ENCODE data around the gene PRPS2.

GRCh38 chrX:12751887-12752286 lies 39.3 kb upstream of the PRPS2 start:
- TF ChIP-seq REST (IDR thresholded peaks at IDR 0.05; ENCODE audit: borderline replicate concordance): no peak
- TF ChIP-seq CTCF (IDR thresholded peaks at IDR 0.05; ENCODE audit: poor library complexity, severe bottlenecking): no peak
- no peak for TF ChIP-seq EZH2 (IDR thresholded peaks at IDR 0.05; ENCODE audit: borderline replicate concordance, insufficient read depth, low read length, poor library complexity, severe bottlenecking)
- TF ChIP-seq RAD21 (conservative IDR thresholded peaks at IDR 0.05): no peak
